GM12878 (cell line): Measurements from ENCODE around the gene SCN10A. TPM values are rescaled to one million over a fixed set of nuclear protein-coding genes. Genes with fewer than 3 reads are reported as not detected.

Source experiments
- polyA plus RNA-seq, 11 experiments: library from polyadenylated mRNA; depleted of rRNA in 4 of 11; unstranded in 6 of 11; stranded (reverse) in 5 of 11; fragments of >200 nt; fragmentation: Nextera tagmentation in 4 of 11; fragmentation: Illumina TruSeq in 1 of 11; extraction: Ambion mirVana in 4 of 11; extraction: Trizol in 1 of 11; gene quantifications; 1 replicate in 1 of 11; 2 replicates in 10 of 11; pipeline versions ENCODE4 v1.2.1 to v1.2.3, GENCODE V29; 2011 to 2016; ENCODE audit warnings: inconsistent platforms in 2 of 11, missing spikeins in 2 of 11, low read depth in 1 of 11
- total RNA-seq, 4 experiments: library from RNA; depleted of rRNA in 3 of 4; stranded (reverse); fragments of >200 nt in 3 of 4; fragmentation: Illumina TruSeq in 1 of 4; extraction: Trizol in 1 of 4; gene quantifications; 2 replicates each; pipeline versions ENCODE4 v1.2.1 to v1.2.3, GENCODE V29; 2013 to 2021

The SCN10A gene
- total and polyA plus RNA-seq, 10 of the 15 experiments (the other 5 are each of a cell fraction or from before 2014, with no cell fraction given), result not detected

Other genes with a start within 250 kb of the SCN10A start
- gene SCN5A, start 166.5 kb downstream of the SCN10A start, total RNA-seq (2014; rRNA removed), result not detected in 2 replicates
- not detected in 2 replicates for gene SCN5A, start 166.5 kb downstream of the SCN10A start, total RNA-seq (2014; rRNA removed; fragmentation: Illumina TruSeq; extraction: Trizol)
- not detected in 2 replicates for gene SCN5A, start 166.5 kb downstream of the SCN10A start, total RNA-seq (2021)
- not detected in 2 replicates for gene SCN5A, start 166.5 kb downstream of the SCN10A start, polyA plus RNA-seq (2011; rRNA removed)
- gene SCN5A, start 166.5 kb downstream of the SCN10A start, polyA plus RNA-seq (2014; fragmentation: Illumina TruSeq; extraction: Trizol), result not detected in 2 replicates
- not detected for gene SCN5A, start 166.5 kb downstream of the SCN10A start, polyA plus RNA-seq (2014; fragmentation: Nextera tagmentation; extraction: Ambion mirVana)
- gene SCN5A, start 166.5 kb downstream of the SCN10A start, polyA plus RNA-seq (2014; rRNA removed), result not detected in 2 replicates
- not detected for gene SCN5A, start 166.5 kb downstream of the SCN10A start, polyA plus RNA-seq (2016; fragmentation: Nextera tagmentation; extraction: Ambion mirVana)
- 0.05 and 0.06 TPM in 2 replicates for gene SCN11A, start 235.7 kb upstream of the SCN10A start, total RNA-seq (2014; rRNA removed)
- gene SCN11A, start 235.7 kb upstream of the SCN10A start, total RNA-seq (2014; rRNA removed; fragmentation: Illumina TruSeq; extraction: Trizol), result under 0.01 and 0.05 TPM in 2 replicates
- gene SCN11A, start 235.7 kb upstream of the SCN10A start, total RNA-seq (2021), result not detected in 2 replicates
- 0.13 and 0.14 TPM in 2 replicates for gene SCN11A, start 235.7 kb upstream of the SCN10A start, polyA plus RNA-seq (2011; rRNA removed)
- gene SCN11A, start 235.7 kb upstream of the SCN10A start, polyA plus RNA-seq (2014; fragmentation: Illumina TruSeq; extraction: Trizol), result 0.04 and 0.11 TPM in 2 replicates
- not detected for gene SCN11A, start 235.7 kb upstream of the SCN10A start, polyA plus RNA-seq (2014; fragmentation: Nextera tagmentation; extraction: Ambion mirVana)
- 0.03 TPM in 2 replicates for gene SCN11A, start 235.7 kb upstream of the SCN10A start, polyA plus RNA-seq (2014; rRNA removed)
- gene SCN11A, start 235.7 kb upstream of the SCN10A start, polyA plus RNA-seq (2016; fragmentation: Nextera tagmentation; extraction: Ambion mirVana), result under 1 TPM in 1 of 2 experiments, not detected in 1; 0.03 TPM
- gene WDR48, start 235.8 kb upstream of the SCN10A start, total RNA-seq (2014; rRNA removed), result 20.2 and 22.7 TPM in 2 replicates
- 30.0 and 30.3 TPM in 2 replicates for gene WDR48, start 235.8 kb upstream of the SCN10A start, total RNA-seq (2014; rRNA removed; fragmentation: Illumina TruSeq; extraction: Trizol)
- gene WDR48, start 235.8 kb upstream of the SCN10A start, total RNA-seq (2021), result 27.8 and 28.7 TPM in 2 replicates
- gene WDR48, start 235.8 kb upstream of the SCN10A start, polyA plus RNA-seq (2011; rRNA removed), result 43.8 and 63.5 TPM in 2 replicates
- 36.7 and 40.3 TPM in 2 replicates for gene WDR48, start 235.8 kb upstream of the SCN10A start, polyA plus RNA-seq (2014; fragmentation: Illumina TruSeq; extraction: Trizol)
- 10 to 100 TPM; 16.8 to 17.1 TPM for gene WDR48, start 235.8 kb upstream of the SCN10A start, polyA plus RNA-seq (2014; fragmentation: Nextera tagmentation; extraction: Ambion mirVana)
- 17.0 and 18.7 TPM in 2 replicates for gene WDR48, start 235.8 kb upstream of the SCN10A start, polyA plus RNA-seq (2014; rRNA removed)
- gene WDR48, start 235.8 kb upstream of the SCN10A start, polyA plus RNA-seq (2016; fragmentation: Nextera tagmentation; extraction: Ambion mirVana), result 10 to 100 TPM; 38.4 to 40.6 TPM